Breast epithelium (tissue), 4 donors: Measurements from ENCODE around the gene NDUFS7. TPM values are rescaled to one million over a fixed set of nuclear protein-coding genes. Genes with fewer than 3 reads are reported as not detected.

Source experiments
- DNase-seq, 2 donors: peaks; one replicate each; pipeline ENCODE4 v3.0.0-alpha.2; 2019; ENCODE audit warnings: low spot score in 2 of 2
- H3K27ac ChIP-seq, 2 donors: fragments of 200-600 bp; sonication (generic) in 1 of 2; one replicate each; pipeline ENCODE4 v1.5.1; 2016 to 2019; ENCODE audit warnings: mild to moderate bottlenecking in 1 of 2
- H3K27me3 ChIP-seq, 2 donors: fragments of 200-600 bp; sonication (generic) in 1 of 2; one replicate each; pipeline versions ENCODE4 v1.5.1 to v1.6.0; 2017 to 2019; ENCODE audit warnings: control low read depth in 1 of 2, mild to moderate bottlenecking in 1 of 2
- H3K36me3 ChIP-seq: fragments of 200-600 bp; one replicate; pipeline ENCODE4 v1.5.1; 2019
- H3K4me1 ChIP-seq, 2 donors: fragments of 200-600 bp; sonication (generic); one replicate each; pipeline ENCODE4 v1.5.1; 2016 to 2019; ENCODE audit warnings: control low read depth in 1 of 2
- H3K4me3 ChIP-seq, 3 donors: fragments of 200-600 bp; sonication (generic); 1 replicate in 2 of 3; 2 replicates in 1 of 3; pipeline ENCODE4 v1.5.1; 2016 to 2019; ENCODE audit warnings: mild to moderate bottlenecking in 3 of 3, moderate library complexity in 2 of 3
- H3K9me3 ChIP-seq, 2 donors: fragments of 200-600 bp; sonication (generic) in 1 of 2; one replicate each; pipeline ENCODE4 v1.5.1; 2016 to 2019; ENCODE audit warnings: control low read depth in 1 of 2
- POLR2A ChIP-seq: fragments of 450-650 bp; IDR thresholded peaks from one replicate; pipeline ENCODE4 v1.6.1; 2016; ENCODE audit warnings: antibody characterized with exemption, mild to moderate bottlenecking, moderate library complexity
- POLR2AphosphoS5 ChIP-seq, 3 donors: sonication (generic); formaldehyde crosslinking; IDR thresholded peaks; one replicate each; pipeline ENCODE4 v1.6.1; 2017; ENCODE audit warnings: antibody characterized with exemption in 3 of 3
- intact Hi-C: fragments of 100-400 bp; cut with DNase I; formaldehyde crosslinking; loops from one replicate; pipeline ENCODE4 v1.15.1; 2023; ENCODE audit warnings: low total_unique reads
- total RNA-seq, 3 donors: library from RNA; depleted of rRNA; stranded (reverse); fragments of >200 nt; gene quantifications; one replicate each; pipeline ENCODE4 v1.1.0, GENCODE V29; 2016
- TF ChIP-seq, protein P1 (sequence below), 3 donors: fragments of 450-650 bp; IDR thresholded peaks; one replicate each; pipeline ENCODE4 v1.5.1; 2016 to 2017; ENCODE audit warnings: antibody characterized with exemption in 3 of 3, mild to moderate bottlenecking in 3 of 3, moderate library complexity in 3 of 3

The NDUFS7 gene
- total RNA-seq, 3 donors from 2014 or later = 67.5 to 122 (median 67.5) TPM

DNA sequence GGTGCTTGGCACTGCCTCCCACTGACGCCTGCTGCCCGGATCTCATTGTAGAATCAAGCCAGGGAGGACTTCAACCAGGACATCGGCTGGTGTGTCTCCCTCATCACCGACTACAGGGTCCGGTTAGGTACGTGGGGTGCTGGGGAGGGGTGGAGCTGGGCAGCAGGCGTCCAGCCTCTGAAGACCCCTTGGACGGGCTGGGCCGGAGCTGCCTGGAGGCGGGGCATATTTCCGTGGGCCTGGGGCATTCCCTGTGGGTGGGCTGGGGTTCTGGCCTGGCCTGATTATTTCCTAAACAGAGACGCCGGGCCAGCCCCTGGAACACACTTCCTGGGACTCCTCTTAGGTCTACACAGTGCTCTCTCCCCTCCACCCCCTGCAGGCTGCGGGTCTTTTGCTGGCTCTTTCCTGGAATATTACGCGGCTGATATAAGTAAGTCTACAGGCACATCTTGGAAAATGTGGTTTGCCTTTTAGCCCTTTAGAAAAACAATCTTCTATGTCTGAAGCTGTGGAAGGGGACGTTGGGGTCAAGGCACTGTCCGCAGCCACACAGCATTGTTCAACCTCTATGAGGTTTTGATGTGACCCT, 14.4 kb upstream of the NDUFS7 start:
- peaks cover 18% of the 10 kb centered on the region for H3K36me3 ChIP-seq
- no peak for TF ChIP-seq POLR2AphosphoS5 (IDR thresholded peaks at IDR 0.05)
- TF ChIP-seq, protein P1, sequence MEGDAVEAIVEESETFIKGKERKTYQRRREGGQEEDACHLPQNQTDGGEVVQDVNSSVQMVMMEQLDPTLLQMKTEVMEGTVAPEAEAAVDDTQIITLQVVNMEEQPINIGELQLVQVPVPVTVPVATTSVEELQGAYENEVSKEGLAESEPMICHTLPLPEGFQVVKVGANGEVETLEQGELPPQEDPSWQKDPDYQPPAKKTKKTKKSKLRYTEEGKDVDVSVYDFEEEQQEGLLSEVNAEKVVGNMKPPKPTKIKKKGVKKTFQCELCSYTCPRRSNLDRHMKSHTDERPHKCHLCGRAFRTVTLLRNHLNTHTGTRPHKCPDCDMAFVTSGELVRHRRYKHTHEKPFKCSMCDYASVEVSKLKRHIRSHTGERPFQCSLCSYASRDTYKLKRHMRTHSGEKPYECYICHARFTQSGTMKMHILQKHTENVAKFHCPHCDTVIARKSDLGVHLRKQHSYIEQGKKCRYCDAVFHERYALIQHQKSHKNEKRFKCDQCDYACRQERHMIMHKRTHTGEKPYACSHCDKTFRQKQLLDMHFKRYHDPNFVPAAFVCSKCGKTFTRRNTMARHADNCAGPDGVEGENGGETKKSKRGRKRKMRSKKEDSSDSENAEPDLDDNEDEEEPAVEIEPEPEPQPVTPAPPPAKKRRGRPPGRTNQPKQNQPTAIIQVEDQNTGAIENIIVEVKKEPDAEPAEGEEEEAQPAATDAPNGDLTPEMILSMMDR (IDR thresholded peaks at IDR 0.05) = no peak
- TF ChIP-seq POLR2A = no peak
- no peak for DNase-seq
- no peak overlapping the region for H3K4me3 ChIP-seq
- H3K9me3 ChIP-seq = no peaks in the 10 kb centered on the region
- intact Hi-C loops = no loop called here
- no peaks in the 10 kb centered on the region for H3K27me3 ChIP-seq
- no peak overlapping the region for H3K27ac ChIP-seq
- H3K4me1 ChIP-seq = no peaks in the 10 kb centered on the region

DNA sequence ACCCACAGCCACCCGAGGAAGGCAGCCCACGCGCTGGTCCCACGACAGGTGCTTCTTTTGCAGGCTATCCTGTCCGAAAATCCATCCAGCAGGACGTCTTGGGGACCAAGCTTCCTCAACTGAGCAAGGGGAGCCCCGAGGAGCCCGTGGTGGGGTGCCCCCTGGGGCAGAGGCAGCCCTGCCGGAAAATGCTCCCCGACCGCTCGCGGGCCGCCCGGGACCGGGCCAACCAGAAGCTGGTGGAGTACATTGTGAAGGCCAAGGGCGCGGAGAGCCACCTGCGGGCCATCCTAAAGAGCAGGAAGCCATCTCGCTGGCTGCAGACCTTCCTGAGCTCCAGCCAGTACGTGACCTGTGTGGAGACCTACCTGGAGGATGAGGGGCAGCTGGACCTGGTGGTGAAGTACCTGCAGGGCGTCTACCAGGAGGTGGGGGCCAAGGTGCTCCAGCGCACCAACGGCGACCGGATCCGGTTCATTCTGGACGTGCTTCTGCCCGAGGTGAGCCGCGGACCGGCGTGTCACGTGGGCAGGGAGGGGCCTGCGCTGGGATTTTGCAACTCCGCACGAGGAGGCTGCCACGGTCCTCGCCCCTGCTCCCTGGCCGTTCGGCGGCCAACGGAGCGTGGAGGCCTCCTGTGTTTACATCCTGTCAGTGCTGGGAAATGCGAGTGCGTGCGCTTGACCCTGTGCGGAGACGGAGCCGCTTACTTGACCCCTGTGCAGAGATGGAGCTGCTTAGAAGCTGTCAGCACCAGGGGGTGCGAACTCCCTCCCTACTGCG, 12.9 kb upstream of the NDUFS7 start:
- Histone ChIP-seq H3K9me3 (no peaks in the 10 kb centered on the region), H3K27ac (no peak overlapping the region), H3K27me3 (no peaks in the 10 kb centered on the region), H3K4me3 (no peak overlapping the region), H3K4me1 (no peaks in the 10 kb centered on the region), H3K36me3 (peaks cover 18% of the 10 kb centered on the region)
- DNase-seq = no peak
- intact Hi-C loops = no loop called here
- TF ChIP-seq POLR2AphosphoS5 (IDR thresholded peaks at IDR 0.05) (no peak), POLR2A (no peak)
- TF ChIP-seq, protein P1 (IDR thresholded peaks at IDR 0.05) = no peak

DNA sequence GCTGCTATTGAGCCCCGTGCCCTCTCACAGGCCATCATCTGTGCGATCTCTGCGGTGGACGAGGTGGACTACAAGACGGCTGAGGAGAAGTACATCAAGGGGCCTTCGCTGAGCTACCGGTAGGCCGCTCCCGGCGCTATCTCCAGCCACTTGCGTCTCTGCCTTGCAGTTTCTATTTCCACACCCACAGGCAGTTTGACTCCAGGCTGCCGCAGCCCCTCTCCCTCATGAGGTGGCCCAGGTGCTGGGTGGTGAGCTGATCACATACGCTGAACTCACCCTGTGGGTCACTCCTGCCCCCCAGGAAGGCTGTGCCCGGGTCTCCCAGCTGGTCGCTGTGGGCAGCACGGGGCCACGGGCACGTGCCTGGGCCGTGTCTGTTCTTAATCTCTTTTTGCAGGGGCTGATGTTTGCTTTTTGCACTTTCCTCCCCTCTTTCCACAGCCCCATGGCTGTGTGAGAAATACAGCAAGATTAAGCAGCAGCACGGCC, 10.6 kb upstream of the NDUFS7 start:
- intact Hi-C loops = no loop called here
- H3K27ac ChIP-seq = peak overlapping the region; percentile 40 to 73
- TF ChIP-seq POLR2A (no peak), POLR2AphosphoS5 (IDR thresholded peaks at IDR 0.05) (no peak)
- TF ChIP-seq, protein P1 (IDR thresholded peaks at IDR 0.05) = no peak

DNA sequence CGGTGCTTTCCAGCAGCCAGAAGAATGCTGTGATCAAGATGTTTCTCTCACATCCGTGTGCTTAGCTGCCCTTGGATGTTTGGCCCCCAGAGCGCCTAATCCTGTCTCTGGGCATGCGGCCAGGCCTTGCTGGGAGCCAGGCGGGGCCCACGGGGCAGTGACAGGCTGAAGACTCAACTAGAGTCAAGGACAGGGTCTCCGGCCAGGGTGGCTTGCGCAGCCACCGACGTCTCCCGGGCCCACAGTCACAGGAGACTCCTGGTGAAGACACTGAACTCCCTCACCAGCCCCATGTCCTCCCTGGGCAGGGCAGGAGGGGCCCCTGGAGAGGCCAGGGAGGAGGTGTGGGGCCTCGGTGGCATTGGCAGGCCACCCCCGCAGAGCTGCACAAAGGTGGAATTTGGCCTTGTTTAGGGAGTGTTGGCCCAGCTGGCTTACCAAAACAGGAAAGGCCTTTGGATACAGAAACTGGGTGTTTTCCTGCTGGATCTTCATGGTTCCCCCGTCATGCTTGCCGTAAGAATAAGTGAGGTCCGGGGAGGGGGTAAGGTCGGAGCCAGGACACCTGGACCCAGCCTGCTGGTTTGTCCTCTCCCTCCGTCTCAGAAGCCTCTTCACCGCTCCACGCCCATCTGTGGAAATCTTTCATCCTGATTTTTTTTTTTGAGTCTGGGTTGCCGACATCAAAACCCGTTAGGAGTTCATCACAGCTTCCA, 10.0 kb upstream of the NDUFS7 start:
- peaks cover 18% of the 10 kb centered on the region for H3K36me3 ChIP-seq
- H3K9me3 ChIP-seq = no peaks in the 10 kb centered on the region
- no peak for TF ChIP-seq POLR2AphosphoS5 (IDR thresholded peaks at IDR 0.05)
- TF ChIP-seq, protein P1 (IDR thresholded peaks at IDR 0.05) = no peak
- TF ChIP-seq POLR2A = no peak
- H3K4me3 ChIP-seq = no peak overlapping the region
- no peak for DNase-seq
- H3K27ac ChIP-seq = peak overlapping the region; percentile 40 to 73
- intact Hi-C loops = no loop called here
- no peaks in the 10 kb centered on the region for H3K27me3 ChIP-seq
- H3K4me1 ChIP-seq = no peaks in the 10 kb centered on the region

More for the DNA sequence above, 10.6 kb upstream of the NDUFS7 start:
- DNase-seq = no peak
- Histone ChIP-seq H3K27me3 (no peaks in the 10 kb centered on the region), H3K4me1 (no peaks in the 10 kb centered on the region), H3K4me3 (no peak overlapping the region), H3K9me3 (no peaks in the 10 kb centered on the region), H3K36me3 (peaks cover 18% of the 10 kb centered on the region)

DNA sequence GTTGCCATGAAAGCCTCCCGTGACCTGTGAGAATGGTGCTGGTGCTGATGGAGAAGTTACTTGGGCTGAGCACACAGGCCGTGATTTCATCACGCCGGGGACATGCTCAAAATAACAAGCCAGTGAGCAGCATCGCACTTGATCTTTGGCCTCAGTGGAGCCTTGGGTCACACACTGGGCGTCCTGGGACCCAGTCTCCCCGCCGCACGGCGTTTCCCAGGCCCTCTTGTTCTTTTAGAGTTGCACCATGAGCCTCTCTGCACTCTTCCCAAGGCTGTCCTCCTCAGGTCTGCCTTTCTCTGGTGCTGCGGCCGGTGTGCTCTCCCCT, 9.5 kb upstream of the NDUFS7 start:
- no peaks in the 10 kb centered on the region for H3K4me1 ChIP-seq

More for the DNA sequence above, 9.5 kb upstream of the NDUFS7 start:
- Histone ChIP-seq H3K27me3 (no peaks in the 10 kb centered on the region), H3K9me3 (no peaks in the 10 kb centered on the region), H3K4me3 (no peak overlapping the region), H3K36me3 (peaks cover 15% of the 10 kb centered on the region), H3K27ac (peak overlapping the region in 1 of 2 donors; percentile 26)
- no peak for DNase-seq
- TF ChIP-seq, protein P1 (IDR thresholded peaks at IDR 0.05) = no peak
- TF ChIP-seq POLR2AphosphoS5 (IDR thresholded peaks at IDR 0.05) (no peak), POLR2A (no peak)
- intact Hi-C loops = no loop called here
